Glutamatergic neuron (in vitro differentiated cells): ENCODE measurements around the gene MTAP. TPM values are rescaled to one million over a fixed set of nuclear protein-coding genes. Genes with fewer than 3 reads are reported as not detected.

ENCODE experiments used
- DNase-seq: peaks from one replicate; pipeline ENCODE4 v3.0.0; 2022
- H3K27ac Mint-ChIP-seq: one replicate; pipeline ENCODE4 v1.8.0; 2020; ENCODE audit warnings: mild to moderate bottlenecking, mixed read lengths, inconsistent platforms; ENCODE audit not compliant: unreplicated experiment
- H3K27me3 Mint-ChIP-seq: one replicate; pipeline ENCODE4 v1.8.0; 2020; ENCODE audit warnings: mild to moderate bottlenecking, moderate library complexity, mixed read lengths, inconsistent platforms; ENCODE audit not compliant: unreplicated experiment
- H3K36me3 Mint-ChIP-seq: one replicate; pipeline ENCODE4 v1.8.0; 2020; ENCODE audit warnings: mild to moderate bottlenecking, mixed read lengths, inconsistent platforms; ENCODE audit not compliant: unreplicated experiment
- H3K4me1 Mint-ChIP-seq: one replicate; pipeline ENCODE4 v1.8.0; 2020; ENCODE audit warnings: mild to moderate bottlenecking, low read depth, mixed read lengths, inconsistent platforms; ENCODE audit not compliant: unreplicated experiment
- H3K4me3 Mint-ChIP-seq: one replicate; pipeline ENCODE4 v1.8.0; 2020; ENCODE audit warnings: mild to moderate bottlenecking, mixed read lengths, inconsistent platforms; ENCODE audit not compliant: unreplicated experiment
- H3K9me3 Mint-ChIP-seq: one replicate; pipeline ENCODE4 v1.8.0; 2020; ENCODE audit warnings: mild to moderate bottlenecking, moderate library complexity, mixed read lengths, inconsistent platforms; ENCODE audit not compliant: unreplicated experiment
- CTCF ChIP-seq: fragments of 200-600 bp; sonication (generic); IDR thresholded peaks from one replicate; pipeline ENCODE4 v1.5.0; 2021; ENCODE audit not compliant: partially characterized antibody, unreplicated experiment
- long read RNA-seq: library from polyadenylated mRNA; unstranded; transcript quantifications from one replicate; pipeline ENCODE4 v2.0.0, GENCODE V29; 2020; ENCODE audit not compliant: unreplicated experiment
- total RNA-seq: library from RNA; stranded (reverse); fragmentation: NEBNext Ultra II Directional; extraction: Animal tissue kit (Norgen Biotek cat#: 25700); gene quantifications from one replicate; pipeline ENCODE4 v1.2.1, GENCODE V29; 2021; ENCODE audit not compliant: unreplicated experiment

The MTAP gene
- total RNA-seq = 48.1 TPM
- long read RNA-seq, full-length matches to known transcripts = 5 of 8 reads
- long read RNA-seq, partial matches to known transcripts = 0 of 8 reads
- long read RNA-seq, other reads (novel, unspliced or antisense) = 3 of 8 reads

GRCh38 chr9:21802418-21803000 lies at the start of gene MTAP:
TSS of gene MTAP (plus strand) at chr9:21802636. CDS start at chr9:21802749, 113 bp downstream.
- H3K4me3 Mint-ChIP-seq = peak within 1 kb of the TSS; percentile 100
- H3K27ac Mint-ChIP-seq = peak within 1 kb of the TSS; percentile 98
- H3K9me3 Mint-ChIP-seq = peaks cover 15% of the 10 kb centered on the region
- peaks cover 27% of the 10 kb centered on the region for H3K4me1 Mint-ChIP-seq
- no peak for TF ChIP-seq CTCF
- peak; percentile 90 for DNase-seq
- peaks cover 3% of the 10 kb centered on the region for H3K36me3 Mint-ChIP-seq
- peaks cover 10% of the 10 kb centered on the region for H3K27me3 Mint-ChIP-seq

DNA sequence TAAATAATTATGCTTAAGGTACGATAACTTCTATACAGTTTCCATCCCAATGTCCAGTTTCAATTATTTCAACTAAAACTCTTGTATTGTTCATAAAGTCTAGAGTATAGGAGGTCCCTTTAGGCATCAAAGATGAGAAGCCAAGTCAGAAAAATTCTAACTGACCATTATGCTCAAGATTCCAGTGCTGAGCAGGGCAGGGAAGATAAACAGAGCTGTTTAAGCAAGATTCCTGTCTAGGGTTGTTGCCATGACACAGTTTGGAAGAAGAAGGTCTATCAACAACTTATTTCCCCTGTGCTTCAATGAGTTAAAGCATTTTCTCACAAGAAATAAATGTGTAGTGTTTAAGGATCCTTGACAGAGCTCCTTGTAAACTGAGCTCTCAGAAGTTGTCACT lies 48.9 kb upstream of the MTAP start:
- H3K4me1 Mint-ChIP-seq = no peaks in the 10 kb centered on the region
- no peak overlapping the region for H3K4me3 Mint-ChIP-seq
- H3K9me3 Mint-ChIP-seq = no peaks in the 10 kb centered on the region
- no peaks in the 10 kb centered on the region for H3K36me3 Mint-ChIP-seq
- H3K27me3 Mint-ChIP-seq = peaks cover 19% of the 10 kb centered on the region
- no peak for DNase-seq
- no peak overlapping the region for H3K27ac Mint-ChIP-seq
- no peak for TF ChIP-seq CTCF

- no peak overlapping the region for H3K4me3 Mint-ChIP-seq
- H3K27me3 Mint-ChIP-seq = peaks cover 14% of the 10 kb centered on the region
- no peak for DNase-seq
- no peaks in the 10 kb centered on the region for H3K9me3 Mint-ChIP-seq
- TF ChIP-seq CTCF = no peak
- no peaks in the 10 kb centered on the region for H3K4me1 Mint-ChIP-seq
- no peaks in the 10 kb centered on the region for H3K36me3 Mint-ChIP-seq
- no peak overlapping the region for H3K27ac Mint-ChIP-seq
These were observed 47.7 kb upstream of the MTAP start for GRCh38 chr9:21754741-21755140.

DNA sequence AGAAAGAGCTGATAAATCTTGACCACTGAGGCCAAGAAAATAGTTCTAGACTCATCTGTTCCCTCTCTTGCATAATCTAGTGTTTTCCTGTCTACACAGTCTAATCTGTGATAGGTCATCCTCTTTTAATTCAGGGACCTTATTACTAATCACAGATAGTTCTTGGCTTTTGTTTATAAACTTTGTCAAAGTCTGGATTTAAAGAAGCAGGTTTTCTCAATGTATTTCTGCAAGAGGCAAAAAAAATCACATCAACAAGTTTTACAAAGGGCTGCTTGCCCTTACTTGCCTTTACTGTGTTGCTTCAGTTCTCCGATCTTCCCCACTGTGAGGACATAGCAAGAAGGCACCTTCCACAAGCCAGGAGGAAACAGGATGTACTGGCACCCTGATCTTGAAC lies 43.9 kb upstream of the MTAP start:
- H3K36me3 Mint-ChIP-seq = no peaks in the 10 kb centered on the region
- H3K4me1 Mint-ChIP-seq = no peaks in the 10 kb centered on the region
- no peak for TF ChIP-seq CTCF
- DNase-seq = no peak
- no peak overlapping the region for H3K27ac Mint-ChIP-seq
- H3K9me3 Mint-ChIP-seq = no peaks in the 10 kb centered on the region
- peaks cover 4% of the 10 kb centered on the region for H3K27me3 Mint-ChIP-seq
- H3K4me3 Mint-ChIP-seq = no peak overlapping the region

- peaks cover 2% of the 10 kb centered on the region for H3K27me3 Mint-ChIP-seq
These were observed 41.0 kb upstream of the MTAP start for GRCh38 chr9:21761309-21761901.

More at GRCh38 chr9:21761309-21761901, 41.0 kb upstream of the MTAP start:
- Mint-ChIP-seq H3K4me1 (no peaks in the 10 kb centered on the region), H3K36me3 (no peaks in the 10 kb centered on the region), H3K4me3 (no peak overlapping the region), H3K9me3 (no peaks in the 10 kb centered on the region), H3K27ac (no peak overlapping the region)
- no peak for TF ChIP-seq CTCF
- DNase-seq = no peak
